T-helper 2 cell treated with Interferon-gamma antibody and Interleukin-4, amounts not matched to agents 5 μg/mL and 100 μg/mL, for 36 hours (primary cell): Measurements from ENCODE around the gene ANP32A.
"Not testable (repeated sequence)": the region's sequence is repeated elsewhere in the genome, so short reads cannot be mapped to it uniquely, and the experiment has no call there.

Experiments used
- DNase-seq: peaks from one replicate; pipeline ENCODE4 v3.0.0; 2021; ENCODE audit warnings: low spot score
- H3K27ac Mint-ChIP-seq: one replicate; pipeline ENCODE4 v1.8.0; 2021; ENCODE audit warnings: mild to moderate bottlenecking, mixed read lengths
- H3K27me3 Mint-ChIP-seq: one replicate; pipeline ENCODE4 v1.8.0; 2021; ENCODE audit warnings: low read depth, mixed read lengths
- H3K36me3 Mint-ChIP-seq: one replicate; pipeline ENCODE4 v1.8.0; 2021; ENCODE audit warnings: low read depth, mixed read lengths
- H3K4me1 Mint-ChIP-seq: one replicate; pipeline ENCODE4 v1.8.0; 2021; ENCODE audit warnings: low read depth, mixed read lengths
- H3K4me3 Mint-ChIP-seq: one replicate; pipeline ENCODE4 v1.8.0; 2022; ENCODE audit warnings: mild to moderate bottlenecking, moderate library complexity, mixed read lengths
- H3K9me3 Mint-ChIP-seq: one replicate; pipeline ENCODE4 v1.8.0; 2021; ENCODE audit warnings: mixed read lengths

The ANP32A gene

GRCh38 chr15:68775671-68776476 is 44.8 kb downstream of the ANP32A start:
- no peak overlapping the region for H3K4me3 Mint-ChIP-seq
- H3K4me1 Mint-ChIP-seq: no peaks in the 10 kb centered on the region
- no peaks in the 10 kb centered on the region for H3K27me3 Mint-ChIP-seq
- H3K36me3 Mint-ChIP-seq: peaks cover 33% of the 10 kb centered on the region
- H3K27ac Mint-ChIP-seq: no peak overlapping the region
- no peaks in the 10 kb centered on the region for H3K9me3 Mint-ChIP-seq
- DNase-seq: peak; percentile 2

GRCh38 chr15:68775236-68775577 is 45.5 kb downstream of the ANP32A start:
- Mint-ChIP-seq H3K4me3 (no peak overlapping the region), H3K36me3 (peaks cover 28% of the 10 kb centered on the region), H3K27ac (no peak overlapping the region), H3K9me3 (no peaks in the 10 kb centered on the region), H3K4me1 (no peaks in the 10 kb centered on the region), H3K27me3 (no peaks in the 10 kb centered on the region)
- no peak for DNase-seq

- peaks cover 24% of the 10 kb centered on the region for H3K36me3 Mint-ChIP-seq
- H3K27me3 Mint-ChIP-seq: no peaks in the 10 kb centered on the region
- H3K4me3 Mint-ChIP-seq: no peak overlapping the region
- H3K9me3 Mint-ChIP-seq: no peaks in the 10 kb centered on the region
- no peaks in the 10 kb centered on the region for H3K4me1 Mint-ChIP-seq
- H3K27ac Mint-ChIP-seq: no peak overlapping the region
- DNase-seq: no peak
Measured at GRCh38 chr15:68774521-68775235, 46.0 kb downstream of the ANP32A start.

DNA sequence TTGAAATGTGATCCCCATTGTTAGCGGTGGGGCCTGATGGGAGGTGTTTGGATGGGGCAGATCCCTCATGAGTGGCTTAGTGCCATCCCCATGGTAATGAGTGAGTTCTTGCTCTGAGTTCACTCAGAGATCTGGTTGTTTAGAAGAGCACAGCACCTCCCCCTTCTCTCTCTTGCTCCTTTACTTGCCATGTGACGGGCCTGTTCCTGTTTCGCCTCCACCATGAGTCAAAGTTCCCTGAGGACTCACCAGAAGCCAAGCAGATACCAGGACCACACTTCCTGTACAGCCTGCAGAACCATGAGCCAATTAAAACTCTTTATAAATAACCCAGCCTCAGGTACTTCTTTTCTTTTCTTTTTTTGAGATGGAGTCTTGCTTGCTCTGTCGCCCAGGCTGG is 46.6 kb downstream of the ANP32A start:
- Mint-ChIP-seq H3K4me3 (no peak overlapping the region), H3K9me3 (no peaks in the 10 kb centered on the region), H3K36me3 (peaks cover 19% of the 10 kb centered on the region), H3K4me1 (no peaks in the 10 kb centered on the region), H3K27ac (no peak overlapping the region), H3K27me3 (peaks cover 3% of the 10 kb centered on the region)
- DNase-seq: peak; percentile 2

- Mint-ChIP-seq H3K27ac (no peak overlapping the region), H3K9me3 (no peaks in the 10 kb centered on the region), H3K4me1 (no peaks in the 10 kb centered on the region), H3K4me3 (no peak overlapping the region), H3K36me3 (peaks cover 10% of the 10 kb centered on the region), H3K27me3 (peaks cover 3% of the 10 kb centered on the region)
- DNase-seq: no peak
Measured at GRCh38 chr15:68773036-68773435, 47.7 kb downstream of the ANP32A start.

DNA sequence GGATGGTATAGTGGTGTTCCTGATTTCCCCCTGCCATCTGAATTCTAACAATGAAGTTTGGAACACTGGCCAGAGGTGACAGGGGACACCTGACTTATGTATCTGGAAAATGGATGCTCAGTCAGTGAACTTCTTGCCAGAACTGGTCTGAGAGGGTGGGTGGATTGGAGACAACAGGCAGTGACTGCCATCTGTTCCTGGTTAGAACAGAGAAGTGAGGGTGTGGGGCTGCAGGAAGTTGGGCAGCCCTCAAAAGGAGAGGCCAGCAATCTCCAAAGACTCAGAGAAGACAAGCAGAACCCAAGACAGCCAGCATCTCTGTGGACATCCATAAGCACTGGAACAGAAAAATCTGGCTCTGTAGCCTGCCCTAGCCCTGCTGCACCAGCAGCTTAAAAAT is 50.5 kb downstream of the ANP32A start:
- peaks cover 7% of the 10 kb centered on the region for H3K27me3 Mint-ChIP-seq

DNA sequence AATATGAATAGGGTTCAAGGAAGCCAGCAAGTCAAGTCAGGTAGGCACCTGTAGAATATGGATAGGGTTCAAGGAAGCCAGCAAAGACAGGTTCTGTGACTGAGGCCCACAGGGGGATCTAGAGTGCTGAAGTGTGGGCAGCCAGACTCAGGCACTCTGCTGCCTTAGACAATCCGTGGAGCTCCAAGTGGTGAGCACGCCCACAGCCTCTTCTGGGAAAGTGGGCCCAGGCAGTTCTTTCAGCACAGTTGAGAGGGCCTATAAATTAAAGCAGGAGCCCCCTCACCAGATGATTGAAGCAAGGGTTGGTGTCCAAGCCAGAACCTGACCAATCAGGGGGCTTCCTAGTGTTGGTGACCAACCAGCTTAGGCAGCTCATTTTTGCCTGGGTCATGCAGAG is 51.0 kb downstream of the ANP32A start:
- Mint-ChIP-seq H3K36me3 (no peaks in the 10 kb centered on the region), H3K27ac (no peak overlapping the region), H3K27me3 (peaks cover 10% of the 10 kb centered on the region), H3K4me3 (no peak overlapping the region), H3K4me1 (no peaks in the 10 kb centered on the region), H3K9me3 (no peaks in the 10 kb centered on the region)
- no peak for DNase-seq

More for the DNA sequence above, 50.5 kb downstream of the ANP32A start:
- no peak for DNase-seq
- no peak overlapping the region for H3K4me3 Mint-ChIP-seq
- H3K4me1 Mint-ChIP-seq: no peaks in the 10 kb centered on the region
- no peaks in the 10 kb centered on the region for H3K36me3 Mint-ChIP-seq
- H3K9me3 Mint-ChIP-seq: no peaks in the 10 kb centered on the region
- H3K27ac Mint-ChIP-seq: no peak overlapping the region

- H3K36me3 Mint-ChIP-seq: no peaks in the 10 kb centered on the region
- no peaks in the 10 kb centered on the region for H3K9me3 Mint-ChIP-seq
- H3K27me3 Mint-ChIP-seq: peaks cover 16% of the 10 kb centered on the region
- H3K4me3 Mint-ChIP-seq: no peak overlapping the region
- no peaks in the 10 kb centered on the region for H3K4me1 Mint-ChIP-seq
- H3K27ac Mint-ChIP-seq: no peak overlapping the region
- no peak for DNase-seq
Measured at GRCh38 chr15:68768321-68768720, 52.4 kb downstream of the ANP32A start.

- Mint-ChIP-seq H3K9me3 (no peaks in the 10 kb centered on the region), H3K27me3 (peaks cover 19% of the 10 kb centered on the region)
Measured at GRCh38 chr15:68767833-68768232, 52.9 kb downstream of the ANP32A start.

GRCh38 chr15:68765602-68766368 is 54.9 kb downstream of the ANP32A start:
- no peak overlapping the region for H3K4me3 Mint-ChIP-seq
- H3K27ac Mint-ChIP-seq: no peak overlapping the region
- peaks cover 37% of the 10 kb centered on the region for H3K27me3 Mint-ChIP-seq
- H3K36me3 Mint-ChIP-seq: no peaks in the 10 kb centered on the region
- no peaks in the 10 kb centered on the region for H3K9me3 Mint-ChIP-seq
- DNase-seq: no peak
- no peaks in the 10 kb centered on the region for H3K4me1 Mint-ChIP-seq

More at GRCh38 chr15:68767833-68768232, 52.9 kb downstream of the ANP32A start:
- H3K36me3 Mint-ChIP-seq: no peaks in the 10 kb centered on the region
- H3K27ac Mint-ChIP-seq: no peak overlapping the region
- no peak overlapping the region for H3K4me3 Mint-ChIP-seq
- H3K4me1 Mint-ChIP-seq: no peaks in the 10 kb centered on the region
- no peak for DNase-seq

- Mint-ChIP-seq H3K4me1 (no peaks in the 10 kb centered on the region), H3K27me3 (peaks cover 46% of the 10 kb centered on the region), H3K27ac (no peak overlapping the region), H3K9me3 (no peaks in the 10 kb centered on the region), H3K4me3 (no peak overlapping the region), H3K36me3 (no peaks in the 10 kb centered on the region)
- no peak for DNase-seq
Measured at GRCh38 chr15:68764090-68764489, 56.6 kb downstream of the ANP32A start.

- no peak for DNase-seq
- H3K27ac Mint-ChIP-seq: no peak overlapping the region
- H3K27me3 Mint-ChIP-seq: peaks cover 46% of the 10 kb centered on the region
- no peaks in the 10 kb centered on the region for H3K36me3 Mint-ChIP-seq
- no peaks in the 10 kb centered on the region for H3K4me1 Mint-ChIP-seq
- H3K4me3 Mint-ChIP-seq: no peak overlapping the region
- no peaks in the 10 kb centered on the region for H3K9me3 Mint-ChIP-seq
Measured at GRCh38 chr15:68763063-68763462, 57.6 kb downstream of the ANP32A start.

DNA sequence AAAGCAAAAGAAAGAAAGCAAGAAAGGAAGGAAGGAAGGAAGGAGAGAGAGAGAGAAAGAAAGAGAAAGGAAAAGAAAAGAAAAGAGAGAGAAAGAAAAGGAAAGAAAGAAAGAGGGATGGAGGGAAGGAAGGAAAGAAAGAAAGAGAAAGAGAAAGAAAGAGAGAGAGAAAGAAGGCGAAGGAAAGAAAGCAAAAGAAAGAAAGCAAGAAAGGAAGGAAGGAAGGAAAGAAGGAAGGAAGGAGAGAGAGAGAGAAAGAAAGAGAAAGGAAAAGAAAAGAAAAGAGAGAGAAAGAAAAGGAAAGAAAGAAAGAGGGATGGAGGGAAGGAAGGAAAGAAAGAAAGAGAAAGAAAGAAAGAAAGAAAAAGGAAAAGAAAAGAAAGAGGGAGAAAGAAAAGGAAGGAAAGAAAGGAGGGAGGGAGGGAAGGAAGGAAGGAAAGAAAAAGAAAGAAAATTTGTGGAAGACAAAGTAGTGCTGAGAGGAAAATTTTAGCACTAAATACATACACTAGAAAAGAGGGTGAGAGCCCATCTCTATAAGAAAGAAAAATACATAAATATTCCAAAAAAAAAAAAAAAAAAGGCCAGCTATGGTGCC is 60.6 kb downstream of the ANP32A start:
- peaks cover 41% of the 10 kb centered on the region for H3K27me3 Mint-ChIP-seq
- H3K27ac Mint-ChIP-seq, H3K4me1 Mint-ChIP-seq, DNase-seq, H3K4me3 Mint-ChIP-seq, H3K36me3 Mint-ChIP-seq, H3K9me3 Mint-ChIP-seq: not testable (repeated sequence)

DNA sequence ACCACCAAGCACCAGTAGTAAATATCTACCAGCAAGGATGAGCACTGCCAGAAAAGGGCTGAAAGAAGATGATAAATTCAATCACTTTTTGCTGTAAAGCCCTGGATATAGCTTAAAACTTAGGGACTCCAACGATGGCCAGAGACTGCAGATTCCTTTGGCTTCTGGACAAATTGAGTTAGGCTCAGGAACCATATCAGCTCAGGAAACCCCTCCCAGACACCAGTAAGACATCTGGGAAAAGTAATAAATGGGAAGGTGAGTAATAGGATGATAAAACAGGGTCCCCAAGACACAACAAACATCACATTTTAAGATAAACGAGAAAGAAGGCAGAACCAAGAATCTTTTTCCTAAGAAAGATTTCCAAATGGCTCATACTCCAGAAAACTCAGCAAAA is 65.0 kb downstream of the ANP32A start:
- Mint-ChIP-seq H3K4me3 (no peak overlapping the region), H3K36me3 (no peaks in the 10 kb centered on the region), H3K4me1 (peaks cover 5% of the 10 kb centered on the region), H3K9me3 (no peaks in the 10 kb centered on the region), H3K27ac (no peak overlapping the region), H3K27me3 (peaks cover 12% of the 10 kb centered on the region)
- DNase-seq: no peak
